HepG2 (cell line): Measurements from ENCODE around the gene NECTIN2. TPM values are rescaled to one million over a fixed set of nuclear protein-coding genes. Genes with fewer than 3 reads are reported as not detected.

ENCODE experiments used
- CEBPB ChIP-seq: IDR thresholded peaks from 2 replicates; pipeline ENCODE4 v1.6.1; 2011; ENCODE audit warnings: low read depth, low read length, improper control_type of control experiment, borderline replicate concordance
- CENPT ChIP-seq: sonication (generic); formaldehyde crosslinking; IDR thresholded peaks from 2 replicates; pipeline ENCODE4 v1.8.0; 2022; ENCODE audit warnings: low read depth, mild to moderate bottlenecking, moderate library complexity, missing genetic modification reagents
- CREB1 ChIP-seq, 2 experiments: fragments of 450-650 bp in 1 of 2; IDR thresholded peaks; 2 replicates each; pipeline ENCODE4 v1.6.1; 2016 to 2017; ENCODE audit warnings: control low read depth in 1 of 2, mild to moderate bottlenecking in 1 of 2, missing compliant biosample characterization in 1 of 2, missing genetic modification characterization in 1 of 2
- ELF1 ChIP-seq: sonication (generic); formaldehyde crosslinking; IDR thresholded peaks from 2 replicates; pipeline ENCODE4 v1.4.0; 2020; ENCODE audit warnings: missing genetic modification reagents
- MYC ChIP-seq: sonication (generic); formaldehyde crosslinking; IDR thresholded peaks from 2 replicates; pipeline ENCODE4 v1.9.0; 2021; ENCODE audit warnings: missing genetic modification reagents, borderline replicate concordance
- NCOA2 ChIP-seq: sonication (generic); formaldehyde crosslinking; IDR thresholded peaks from 2 replicates; pipeline ENCODE4 v1.8.0; 2022; ENCODE audit warnings: inconsistent platforms
- NR2C2 ChIP-seq: sonication (generic); formaldehyde crosslinking; IDR thresholded peaks from 2 replicates; pipeline ENCODE4 v1.4.0; 2020; ENCODE audit warnings: missing genetic modification reagents, mild to moderate bottlenecking, moderate library complexity, borderline replicate concordance
- POLR2G ChIP-seq: fragments of 200-400 bp; formaldehyde crosslinking; IDR thresholded peaks from 2 replicates; pipeline ENCODE4 v1.6.1; 2018; ENCODE audit warnings: mild to moderate bottlenecking, low read depth, low read length, moderate library complexity
- THAP11 ChIP-seq: IDR thresholded peaks from 2 replicates; pipeline ENCODE4 v1.6.1; 2016; ENCODE audit warnings: missing biosample characterization, missing genetic modification reagents
- ZNF274 ChIP-seq: sonication (generic); formaldehyde crosslinking; IDR thresholded peaks from 2 replicates; pipeline ENCODE4 v1.5.1; 2020; ENCODE audit warnings: mild to moderate bottlenecking, missing genetic modification reagents
- ZNF660 ChIP-seq: sonication (generic); formaldehyde crosslinking; IDR thresholded peaks from 2 replicates; pipeline ENCODE4 v1.5.1; 2020; ENCODE audit warnings: mild to moderate bottlenecking, low read depth, missing genetic modification reagents, borderline replicate concordance
- ZNF761 ChIP-seq: sonication (generic); formaldehyde crosslinking; conservative IDR thresholded peaks from 2 replicates; pipeline ENCODE4 v1.4.0; 2020; ENCODE audit warnings: mild to moderate bottlenecking, missing genetic modification reagents
- ZSCAN25 ChIP-seq: sonication (generic); formaldehyde crosslinking; IDR thresholded peaks from 2 replicates; pipeline ENCODE4 v1.8.0; 2022; ENCODE audit warnings: mild to moderate bottlenecking, missing genetic modification reagents
- polyA plus RNA-seq, 8 experiments: library from polyadenylated mRNA; depleted of rRNA in 3 of 8; stranded (reverse) in 7 of 8; unstranded in 1 of 8; fragments of >200 nt; fragmentation: Illumina TruSeq in 4 of 8; extraction: Trizol in 4 of 8; gene quantifications; 2 replicates each; pipeline versions ENCODE4 v1.2.1 to v1.2.3, GENCODE V29; 2011 to 2016; ENCODE audit warnings: low read depth in 4 of 8, missing spikeins in 1 of 8, mixed read lengths in 1 of 8; ENCODE audit not compliant: insufficient read depth in 1 of 8
- total RNA-seq, 5 experiments: library from RNA; depleted of rRNA; stranded (reverse); fragments of >200 nt; fragmentation: Illumina TruSeq; extraction: Trizol; gene quantifications; 2 replicates each; pipeline ENCODE4 v1.2.3, GENCODE V29; 2016; ENCODE audit warnings: low read depth in 1 of 5
- TF ChIP-seq, protein P1 (sequence below): sonication (generic); formaldehyde crosslinking; conservative IDR thresholded peaks from 2 replicates; pipeline ENCODE4 v1.4.0; 2020; ENCODE audit warnings: mild to moderate bottlenecking, missing genetic modification reagents, moderate library complexity
- TF ChIP-seq, protein P2 (sequence below): sonication (generic); formaldehyde crosslinking; conservative IDR thresholded peaks from 2 replicates; pipeline ENCODE4 v1.4.0; 2020; ENCODE audit warnings: missing genetic modification reagents
- TF ChIP-seq, protein P3 (sequence below): sonication (generic); formaldehyde crosslinking; IDR thresholded peaks from 2 replicates; pipeline ENCODE4 v1.4.0; 2020; ENCODE audit warnings: missing genetic modification reagents, borderline replicate concordance
- TF ChIP-seq, protein P4 (sequence below): sonication (generic); formaldehyde crosslinking; conservative IDR thresholded peaks from 2 replicates; pipeline ENCODE4 v1.8.1; 2023; ENCODE audit warnings: missing genetic modification reagents

NECTIN2 gene
- total and polyA plus RNA-seq, 2 of the 13 experiments (the other 11 are each of a cell fraction or from before 2014, with no cell fraction given) = 75.4 to 114 TPM

DNA sequence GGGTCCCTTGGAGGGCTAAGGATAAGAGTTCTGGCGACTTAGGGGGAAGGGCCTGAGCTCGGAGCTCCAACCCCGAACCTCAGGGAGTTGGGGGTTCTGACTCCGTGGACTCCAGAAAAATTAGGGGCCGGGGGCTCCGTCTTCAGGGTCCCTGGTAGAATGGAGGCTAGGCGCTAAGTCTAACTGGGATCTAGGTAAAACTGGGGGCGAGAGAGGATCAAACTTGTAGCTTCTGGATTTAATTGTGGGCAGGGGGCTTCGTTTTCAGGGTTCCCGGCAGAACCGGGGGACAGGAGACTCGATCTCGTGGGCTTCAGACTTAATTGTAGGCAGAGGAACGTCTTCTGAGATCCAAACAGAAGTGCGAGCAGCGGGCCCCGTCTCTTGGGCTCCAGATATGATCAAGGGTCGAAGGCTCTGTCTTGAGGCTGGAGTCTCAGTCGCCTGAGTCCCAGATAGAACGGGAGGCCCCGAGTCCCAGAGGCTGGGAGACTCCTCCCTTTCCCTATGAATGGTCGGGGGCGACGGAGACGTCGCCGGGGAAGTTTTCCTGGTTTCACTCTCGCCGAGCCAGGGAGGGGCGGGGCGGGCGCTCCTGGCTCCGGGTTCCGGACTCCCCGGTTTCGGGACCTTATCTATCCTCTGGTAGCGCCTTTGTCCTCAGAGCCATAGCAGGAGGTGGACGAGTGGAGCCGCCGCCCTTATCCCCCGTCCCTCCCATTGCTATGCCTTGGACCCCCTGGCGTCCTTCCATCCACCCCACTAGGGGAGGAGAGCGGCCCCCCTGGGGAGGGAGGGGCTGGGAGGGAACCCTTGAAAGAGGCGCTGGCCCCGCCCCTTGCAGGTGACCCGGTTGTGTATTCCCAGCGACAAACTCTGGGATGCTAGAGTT, 1.3 kb downstream of the NECTIN2 start (continued):
- TF ChIP-seq, protein P1, sequence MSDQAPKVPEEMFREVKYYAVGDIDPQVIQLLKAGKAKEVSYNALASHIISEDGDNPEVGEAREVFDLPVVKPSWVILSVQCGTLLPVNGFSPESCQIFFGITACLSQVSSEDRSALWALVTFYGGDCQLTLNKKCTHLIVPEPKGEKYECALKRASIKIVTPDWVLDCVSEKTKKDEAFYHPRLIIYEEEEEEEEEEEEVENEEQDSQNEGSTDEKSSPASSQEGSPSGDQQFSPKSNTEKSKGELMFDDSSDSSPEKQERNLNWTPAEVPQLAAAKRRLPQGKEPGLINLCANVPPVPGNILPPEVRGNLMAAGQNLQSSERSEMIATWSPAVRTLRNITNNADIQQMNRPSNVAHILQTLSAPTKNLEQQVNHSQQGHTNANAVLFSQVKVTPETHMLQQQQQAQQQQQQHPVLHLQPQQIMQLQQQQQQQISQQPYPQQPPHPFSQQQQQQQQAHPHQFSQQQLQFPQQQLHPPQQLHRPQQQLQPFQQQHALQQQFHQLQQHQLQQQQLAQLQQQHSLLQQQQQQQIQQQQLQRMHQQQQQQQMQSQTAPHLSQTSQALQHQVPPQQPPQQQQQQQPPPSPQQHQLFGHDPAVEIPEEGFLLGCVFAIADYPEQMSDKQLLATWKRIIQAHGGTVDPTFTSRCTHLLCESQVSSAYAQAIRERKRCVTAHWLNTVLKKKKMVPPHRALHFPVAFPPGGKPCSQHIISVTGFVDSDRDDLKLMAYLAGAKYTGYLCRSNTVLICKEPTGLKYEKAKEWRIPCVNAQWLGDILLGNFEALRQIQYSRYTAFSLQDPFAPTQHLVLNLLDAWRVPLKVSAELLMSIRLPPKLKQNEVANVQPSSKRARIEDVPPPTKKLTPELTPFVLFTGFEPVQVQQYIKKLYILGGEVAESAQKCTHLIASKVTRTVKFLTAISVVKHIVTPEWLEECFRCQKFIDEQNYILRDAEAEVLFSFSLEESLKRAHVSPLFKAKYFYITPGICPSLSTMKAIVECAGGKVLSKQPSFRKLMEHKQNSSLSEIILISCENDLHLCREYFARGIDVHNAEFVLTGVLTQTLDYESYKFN = 0 out of 2 replicates have a peak, but pooled peaks have one; percentile 11
- TF ChIP-seq, protein P2, sequence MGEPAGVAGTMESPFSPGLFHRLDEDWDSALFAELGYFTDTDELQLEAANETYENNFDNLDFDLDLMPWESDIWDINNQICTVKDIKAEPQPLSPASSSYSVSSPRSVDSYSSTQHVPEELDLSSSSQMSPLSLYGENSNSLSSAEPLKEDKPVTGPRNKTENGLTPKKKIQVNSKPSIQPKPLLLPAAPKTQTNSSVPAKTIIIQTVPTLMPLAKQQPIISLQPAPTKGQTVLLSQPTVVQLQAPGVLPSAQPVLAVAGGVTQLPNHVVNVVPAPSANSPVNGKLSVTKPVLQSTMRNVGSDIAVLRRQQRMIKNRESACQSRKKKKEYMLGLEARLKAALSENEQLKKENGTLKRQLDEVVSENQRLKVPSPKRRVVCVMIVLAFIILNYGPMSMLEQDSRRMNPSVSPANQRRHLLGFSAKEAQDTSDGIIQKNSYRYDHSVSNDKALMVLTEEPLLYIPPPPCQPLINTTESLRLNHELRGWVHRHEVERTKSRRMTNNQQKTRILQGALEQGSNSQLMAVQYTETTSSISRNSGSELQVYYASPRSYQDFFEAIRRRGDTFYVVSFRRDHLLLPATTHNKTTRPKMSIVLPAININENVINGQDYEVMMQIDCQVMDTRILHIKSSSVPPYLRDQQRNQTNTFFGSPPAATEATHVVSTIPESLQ (CRISPR knock-in tag) = no peak
- TF ChIP-seq CENPT (no peak), NCOA2 (no peak), CEBPB (no peak), ZNF660 (CRISPR knock-in tag) (no peak), POLR2G (peak; percentile 56), MYC (CRISPR knock-in tag) (no peak), ZSCAN25 (CRISPR knock-in tag) (0 out of 2 replicates have a peak, but pooled peaks have one; percentile 24), THAP11 (CRISPR knock-in tag) (peak; percentile 49; the same call in 1 of the 2 replicates), CREB1 (IDR thresholded peaks at IDR 0.05) (no peak), CREB1 (CRISPR knock-in tag; IDR thresholded peaks at IDR 0.05) (no peak), ZNF761 (CRISPR knock-in tag) (no peak), ZNF274 (CRISPR knock-in tag) (0 out of 2 replicates have a peak, but pooled peaks have one; percentile 40), ELF1 (CRISPR knock-in tag) (0 out of 2 replicates have a peak, but pooled peaks have one; percentile 8), NR2C2 (peak; percentile 94)
- TF ChIP-seq, protein P3, sequence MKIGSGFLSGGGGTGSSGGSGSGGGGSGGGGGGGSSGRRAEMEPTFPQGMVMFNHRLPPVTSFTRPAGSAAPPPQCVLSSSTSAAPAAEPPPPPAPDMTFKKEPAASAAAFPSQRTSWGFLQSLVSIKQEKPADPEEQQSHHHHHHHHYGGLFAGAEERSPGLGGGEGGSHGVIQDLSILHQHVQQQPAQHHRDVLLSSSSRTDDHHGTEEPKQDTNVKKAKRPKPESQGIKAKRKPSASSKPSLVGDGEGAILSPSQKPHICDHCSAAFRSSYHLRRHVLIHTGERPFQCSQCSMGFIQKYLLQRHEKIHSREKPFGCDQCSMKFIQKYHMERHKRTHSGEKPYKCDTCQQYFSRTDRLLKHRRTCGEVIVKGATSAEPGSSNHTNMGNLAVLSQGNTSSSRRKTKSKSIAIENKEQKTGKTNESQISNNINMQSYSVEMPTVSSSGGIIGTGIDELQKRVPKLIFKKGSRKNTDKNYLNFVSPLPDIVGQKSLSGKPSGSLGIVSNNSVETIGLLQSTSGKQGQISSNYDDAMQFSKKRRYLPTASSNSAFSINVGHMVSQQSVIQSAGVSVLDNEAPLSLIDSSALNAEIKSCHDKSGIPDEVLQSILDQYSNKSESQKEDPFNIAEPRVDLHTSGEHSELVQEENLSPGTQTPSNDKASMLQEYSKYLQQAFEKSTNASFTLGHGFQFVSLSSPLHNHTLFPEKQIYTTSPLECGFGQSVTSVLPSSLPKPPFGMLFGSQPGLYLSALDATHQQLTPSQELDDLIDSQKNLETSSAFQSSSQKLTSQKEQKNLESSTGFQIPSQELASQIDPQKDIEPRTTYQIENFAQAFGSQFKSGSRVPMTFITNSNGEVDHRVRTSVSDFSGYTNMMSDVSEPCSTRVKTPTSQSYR (CRISPR knock-in tag) = no peak
- TF ChIP-seq, protein P4, sequence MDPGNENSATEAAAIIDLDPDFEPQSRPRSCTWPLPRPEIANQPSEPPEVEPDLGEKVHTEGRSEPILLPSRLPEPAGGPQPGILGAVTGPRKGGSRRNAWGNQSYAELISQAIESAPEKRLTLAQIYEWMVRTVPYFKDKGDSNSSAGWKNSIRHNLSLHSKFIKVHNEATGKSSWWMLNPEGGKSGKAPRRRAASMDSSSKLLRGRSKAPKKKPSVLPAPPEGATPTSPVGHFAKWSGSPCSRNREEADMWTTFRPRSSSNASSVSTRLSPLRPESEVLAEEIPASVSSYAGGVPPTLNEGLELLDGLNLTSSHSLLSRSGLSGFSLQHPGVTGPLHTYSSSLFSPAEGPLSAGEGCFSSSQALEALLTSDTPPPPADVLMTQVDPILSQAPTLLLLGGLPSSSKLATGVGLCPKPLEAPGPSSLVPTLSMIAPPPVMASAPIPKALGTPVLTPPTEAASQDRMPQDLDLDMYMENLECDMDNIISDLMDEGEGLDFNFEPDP = 0 out of 2 replicates have a peak, but pooled peaks have one; percentile 86
